Pancreas (tissue), 10 donors: ENCODE measurements around the gene PC. TPM values are rescaled to one million over a fixed set of nuclear protein-coding genes. Genes with fewer than 3 reads are reported as not detected.
A peak's percentile ranks its signal among the peaks of the same experiment; 100 is the strongest.

ENCODE experiments used
- ATAC-seq, 4 donors: fragments of 200-7000 bp; cut with Tn5 transposase; one replicate each; pipeline versions ENCODE4 v1.8.0 to v1.9.1; 2020; ENCODE audit warnings: mild to moderate bottlenecking in 4 of 4, moderate library complexity in 4 of 4
- DNase-seq, 6 donors: peaks; one replicate each; pipeline ENCODE4 v3.0.0-alpha.2; 2020
- FAIRE-seq: peaks from 2 replicates; lab custom pipeline; 2012; peaks lifted over from hg19 to GRCh38; lab: Jason Lieb, UNC
- H3K27ac ChIP-seq, 4 donors: fragments of 200-600 bp; sonication (generic); 1 replicate in 3 of 4; 2 replicates in 1 of 4; pipeline versions ENCODE4 v1.5.0 to v1.8.0; 2020
- H3K27me3 ChIP-seq, 4 donors: fragments of 200-600 bp; one replicate each; pipeline ENCODE4 v1.8.0; 2021
- H3K36me3 ChIP-seq, 3 donors: fragments of 200-600 bp; sonication (generic) in 1 of 3; one replicate each; pipeline versions ENCODE4 v1.5.0 to v1.8.0; 2020 to 2021
- H3K4me1 ChIP-seq, 3 donors: fragments of 200-600 bp; one replicate each; pipeline ENCODE4 v1.8.0; 2021
- H3K4me3 ChIP-seq, 4 donors: fragments of 200-600 bp; sonication (generic) in 2 of 4; one replicate each; pipeline versions ENCODE4 v1.5.0 to v1.8.0; 2020 to 2021
- H3K9me3 ChIP-seq, 4 donors: fragments of 200-600 bp; one replicate each; pipeline ENCODE4 v1.8.0; 2021
- WGBS, 2 donors: extraction: QIAGEN DNeasy Blood & Tissue Kit; methylation state at CpG; one replicate each; pipeline ENCODE4 v1.1.7; 2013; 5-methylcytosine and 5-hydroxymethylcytosine counted together
- intact Hi-C, 3 donors: fragments of 100-400 bp; cut with DNase I; formaldehyde crosslinking; loops; one replicate each; pipeline versions ENCODE4 v1.11.1 to v1.14.2; 2022
- polyA plus RNA-seq, 2 donors: library from polyadenylated mRNA; stranded (reverse); fragments of 200-250 nt; gene quantifications; one replicate each; pipeline ENCODE4 v1.2.3, GENCODE V29; 2013
- total RNA-seq, 6 donors: library from RNA; stranded (reverse); fragmentation: NEBNext Ultra II Directional in 4 of 6; extraction: Animal tissue kit (Norgen Biotek cat#: 25700) in 4 of 6; gene quantifications; one replicate each; pipeline versions ENCODE4 v1.2.1 to v1.2.4, GENCODE V29; 2021 to 2023
- TF ChIP-seq, protein P1 (sequence below), 4 donors: fragments of 200-600 bp; sonication (generic) in 3 of 4; IDR thresholded peaks; one replicate each; pipeline versions ENCODE4 v1.5.0 to v1.8.0; 2021; ENCODE audit warnings: antibody characterized with exemption in 4 of 4
- donor health status: healthy with polysubstance abuse.
- donor health status: DM: no; HTN: no; CAD: no; lungs with moderate emphysema.
- donor health status: DM: no; HTN: no; CAD: no.
- donor health status: control.
- donor health status: control.
- donor health status: Bipolar disorder and iron deficiency.
- donor health status: DM: yes; HTN: yes; CAD: no.
- donor health status: DM: no; HTN: no; CAD: no.
- donor health status: DM: no; HTN: no; CAD: no.
- donor health status: DM: yes; HTN: yes; CAD: no.

Gene PC
- total and polyA plus RNA-seq, 8 donors: 4.1 to 16.0 (median 10.4) TPM

DNA sequence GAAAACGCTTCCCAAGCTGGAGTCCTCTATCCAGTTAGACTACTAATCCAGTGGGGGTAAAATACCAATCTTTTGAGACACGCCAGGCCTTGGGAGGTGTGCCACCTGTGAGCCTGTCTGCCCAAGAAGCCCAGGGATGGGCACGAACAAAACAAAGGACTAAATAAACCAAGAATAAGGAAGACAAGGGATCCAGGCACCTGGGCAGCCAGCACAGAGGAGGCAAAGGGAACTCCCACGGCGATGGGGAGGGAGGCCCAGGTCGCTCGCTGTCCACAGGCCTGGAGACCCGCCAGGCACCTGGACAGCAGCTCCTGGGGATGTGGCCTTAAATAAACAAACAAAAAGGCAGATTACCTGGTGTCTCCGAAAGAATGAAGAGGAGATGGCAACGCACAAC, 69.9 kb downstream of the PC start:
- H3K27me3 ChIP-seq: no peaks in the 10 kb centered on the region
- intact Hi-C loops: no loop called here
- no peak for ATAC-seq
- H3K4me1 ChIP-seq: no peaks in the 10 kb centered on the region
- no peak overlapping the region for H3K4me3 ChIP-seq
- WGBS, 2 donors: 81 to 88% methylated on average over 10 of the region's 10 CpGs
- DNase-seq: peak in 1 of 6 donors; percentile 17
- no peaks in the 10 kb centered on the region for H3K36me3 ChIP-seq
- FAIRE-seq: no peak
- TF ChIP-seq, protein P1, sequence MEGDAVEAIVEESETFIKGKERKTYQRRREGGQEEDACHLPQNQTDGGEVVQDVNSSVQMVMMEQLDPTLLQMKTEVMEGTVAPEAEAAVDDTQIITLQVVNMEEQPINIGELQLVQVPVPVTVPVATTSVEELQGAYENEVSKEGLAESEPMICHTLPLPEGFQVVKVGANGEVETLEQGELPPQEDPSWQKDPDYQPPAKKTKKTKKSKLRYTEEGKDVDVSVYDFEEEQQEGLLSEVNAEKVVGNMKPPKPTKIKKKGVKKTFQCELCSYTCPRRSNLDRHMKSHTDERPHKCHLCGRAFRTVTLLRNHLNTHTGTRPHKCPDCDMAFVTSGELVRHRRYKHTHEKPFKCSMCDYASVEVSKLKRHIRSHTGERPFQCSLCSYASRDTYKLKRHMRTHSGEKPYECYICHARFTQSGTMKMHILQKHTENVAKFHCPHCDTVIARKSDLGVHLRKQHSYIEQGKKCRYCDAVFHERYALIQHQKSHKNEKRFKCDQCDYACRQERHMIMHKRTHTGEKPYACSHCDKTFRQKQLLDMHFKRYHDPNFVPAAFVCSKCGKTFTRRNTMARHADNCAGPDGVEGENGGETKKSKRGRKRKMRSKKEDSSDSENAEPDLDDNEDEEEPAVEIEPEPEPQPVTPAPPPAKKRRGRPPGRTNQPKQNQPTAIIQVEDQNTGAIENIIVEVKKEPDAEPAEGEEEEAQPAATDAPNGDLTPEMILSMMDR (IDR thresholded peaks at IDR 0.05): no peak
- no peaks in the 10 kb centered on the region for H3K9me3 ChIP-seq
- H3K27ac ChIP-seq: no peak overlapping the region

DNA sequence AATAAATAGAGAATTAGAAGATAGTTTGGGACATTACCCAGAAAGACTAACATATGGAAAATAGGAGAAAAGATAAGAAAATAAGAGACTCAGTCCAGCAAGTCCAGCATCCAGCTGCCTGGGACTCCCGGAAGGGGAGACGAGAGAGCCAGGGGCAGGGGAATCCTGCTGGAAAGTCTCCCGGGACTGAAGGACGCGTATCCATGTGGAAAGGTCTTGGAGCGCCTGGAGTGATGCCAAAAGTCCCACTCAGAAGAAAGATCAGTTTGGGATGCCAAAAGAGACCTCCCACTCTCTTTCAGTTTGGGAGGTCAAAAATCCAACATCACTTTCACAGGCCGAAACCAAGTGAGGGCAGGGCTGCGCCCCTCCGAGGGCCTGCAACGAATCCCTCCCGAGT, 70.7 kb downstream of the PC start:
- TF ChIP-seq, protein P1 (IDR thresholded peaks at IDR 0.05): no peak
- Histone ChIP-seq H3K27me3 (no peaks in the 10 kb centered on the region), H3K36me3 (no peaks in the 10 kb centered on the region), H3K9me3 (no peaks in the 10 kb centered on the region), H3K27ac (no peak overlapping the region), H3K4me1 (no peaks in the 10 kb centered on the region), H3K4me3 (no peak overlapping the region)
- intact Hi-C loops: no loop called here
- WGBS, 2 donors: 85% methylated on average over 11 of the region's 11 CpGs
- DNase-seq: peak in 1 of 6 donors; percentile 27
- ATAC-seq: no peak
- FAIRE-seq: no peak

DNA sequence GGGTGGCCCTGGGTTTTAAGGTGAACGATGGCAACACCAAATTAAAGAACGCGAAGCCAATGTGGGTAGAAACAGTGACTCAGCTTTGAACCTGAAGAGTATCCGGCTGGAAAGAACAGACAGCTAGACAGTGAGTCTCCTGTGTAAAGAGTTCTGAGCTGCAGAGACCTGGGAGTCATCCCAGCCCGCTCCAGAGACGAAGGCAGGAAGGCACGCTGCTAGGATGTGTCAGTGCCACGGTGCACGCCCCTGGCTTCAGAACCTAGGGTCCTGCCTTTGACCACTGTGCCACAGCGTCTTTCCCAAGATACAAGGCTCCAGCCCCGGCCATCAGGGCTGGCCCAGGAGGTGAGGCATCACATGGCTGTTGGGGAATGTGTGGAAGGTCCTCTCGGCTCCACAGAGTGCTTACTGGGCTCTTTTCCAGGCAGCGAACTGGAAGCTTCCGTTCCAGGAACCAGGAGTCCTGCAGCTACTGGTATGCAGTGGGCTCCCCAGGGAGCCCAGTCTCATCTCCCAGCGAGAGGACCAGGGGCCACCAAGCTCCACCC, 71.4 kb downstream of the PC start:
- Histone ChIP-seq H3K27me3 (no peaks in the 10 kb centered on the region), H3K4me1 (no peaks in the 10 kb centered on the region), H3K4me3 (no peak overlapping the region), H3K27ac (no peak overlapping the region), H3K36me3 (no peaks in the 10 kb centered on the region), H3K9me3 (no peaks in the 10 kb centered on the region)
- TF ChIP-seq, protein P1 (IDR thresholded peaks at IDR 0.05): no peak
- intact Hi-C loops: no loop called here
- WGBS, 2 donors: 86 to 89% methylated on average over 15 of the region's 15 CpGs
- peak in 1 of 6 donors; percentile 24 for DNase-seq
- FAIRE-seq: no peak
- ATAC-seq: peak in 1 of 4 donors; percentile 6

DNA sequence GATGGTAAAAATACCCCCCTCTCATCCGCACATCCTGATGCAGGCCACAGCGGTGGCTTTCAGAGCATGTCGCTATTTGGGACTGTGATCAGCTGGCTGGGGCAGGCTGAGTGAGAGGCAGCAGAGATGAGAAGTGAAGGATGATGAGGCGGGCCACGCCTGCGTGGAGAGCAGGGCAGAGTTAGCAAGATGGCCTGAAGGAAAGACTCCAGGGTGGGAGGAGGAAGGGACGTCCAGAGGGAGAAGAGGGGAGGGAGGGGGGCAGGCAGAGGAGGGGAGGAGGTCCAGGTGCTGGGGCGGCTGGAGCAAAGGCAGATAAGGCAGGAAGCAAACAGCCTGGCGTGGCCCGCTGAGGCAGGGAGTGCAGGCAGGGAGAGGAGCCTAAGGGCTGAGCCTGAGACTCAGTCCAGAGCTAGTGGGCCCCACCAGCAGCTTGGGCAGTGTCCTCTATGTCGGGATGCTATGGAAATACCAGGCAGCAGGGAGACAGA, 72.2 kb downstream of the PC start:
- 63 to 74% methylated on average over 11 of the region's 11 CpGs for WGBS, 2 donors
- no peaks in the 10 kb centered on the region for H3K36me3 ChIP-seq
- no peak overlapping the region for H3K27ac ChIP-seq
- peaks cover 0 to under 1% (median 0%) of the 10 kb centered on the region in 3 donors for H3K4me1 ChIP-seq
- TF ChIP-seq, protein P1 (IDR thresholded peaks at IDR 0.05): no peak
- no peak overlapping the region for H3K4me3 ChIP-seq
- H3K27me3 ChIP-seq: no peaks in the 10 kb centered on the region
- no peak for ATAC-seq
- no peak for FAIRE-seq
- H3K9me3 ChIP-seq: no peaks in the 10 kb centered on the region
- intact Hi-C loops: no loop called here
- peak in 1 of 6 donors; percentile 32 for DNase-seq

DNA sequence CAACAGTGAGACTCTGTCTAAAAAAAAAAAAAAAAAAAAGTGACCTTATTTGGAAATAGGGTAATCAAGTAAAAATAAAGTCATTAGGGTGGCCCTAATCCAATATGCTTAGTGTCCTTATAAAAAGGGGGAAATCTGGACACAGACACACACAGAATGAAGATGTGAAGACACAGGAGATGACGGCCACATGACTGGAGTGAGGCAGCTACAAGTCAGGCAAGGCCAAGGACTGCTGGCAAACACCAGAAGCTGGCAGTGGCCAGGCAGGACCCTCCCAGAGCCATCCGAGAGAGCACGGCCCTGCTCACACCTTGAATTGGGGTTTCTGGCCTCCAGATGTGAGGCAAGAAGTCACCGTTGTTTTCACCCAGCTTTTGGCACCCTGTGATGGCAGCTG, 72.7 kb downstream of the PC start:
- Histone ChIP-seq H3K4me1 (peaks cover 0 to 3% (median 0%) of the 10 kb centered on the region in 3 donors), H3K36me3 (no peaks in the 10 kb centered on the region), H3K4me3 (no peak overlapping the region), H3K27me3 (no peaks in the 10 kb centered on the region), H3K9me3 (no peaks in the 10 kb centered on the region), H3K27ac (no peak overlapping the region)
- no peak for ATAC-seq
- no peak for FAIRE-seq
- peak in 1 of 6 donors; percentile 23 for DNase-seq
- TF ChIP-seq, protein P1 (IDR thresholded peaks at IDR 0.05): no peak
- intact Hi-C loops: no loop called here
- WGBS, 2 donors: 82% methylated on average over 4 of the region's 4 CpGs
